Measurements from ENCODE around the gene ZFP36. TPM values are rescaled to one million over a fixed set of nuclear protein-coding genes. Genes with fewer than 3 reads are reported as not detected.

The ZFP36 gene
- polyA plus RNA-seq, 2 of the 4 experiments (the other 2 are of a cell fraction): 22.1 to 29.1 TPM

DNA sequence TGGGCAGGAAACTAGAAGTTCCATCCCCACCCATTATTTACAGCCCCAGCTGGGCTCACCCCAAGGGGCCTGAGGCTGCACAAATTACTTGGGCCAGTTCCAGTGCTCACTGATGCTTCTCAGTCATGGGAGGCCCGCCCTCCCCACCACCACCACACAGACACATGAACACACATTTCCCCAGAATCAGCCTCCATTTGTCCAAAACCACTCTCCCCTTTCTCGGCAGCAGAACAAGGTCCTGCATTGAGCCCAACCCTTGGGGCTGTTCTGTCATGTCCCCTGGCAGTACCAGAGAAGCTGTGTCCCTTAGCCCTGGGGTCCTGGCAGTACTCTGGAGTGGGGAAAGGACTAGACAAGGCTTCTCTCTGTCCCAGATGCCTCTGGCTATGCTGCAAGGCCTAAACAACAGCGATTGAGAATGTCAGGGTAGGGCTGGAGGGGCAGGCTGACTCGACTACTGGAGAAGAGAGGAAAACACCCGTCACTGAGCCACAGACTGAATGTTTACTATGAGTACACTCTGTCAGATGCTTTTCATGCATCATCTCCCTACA is 42.7 kb upstream of the ZFP36 start:
- H3K27ac ChIP-seq: no peak overlapping the region
- DNase-seq (ENCODE audit: low read depth in 1 of 2, low spot score in 1 of 2) (no peak), FAIRE-seq (no peak), ATAC-seq (no peak; a peak in 2 of 6 replicates)
- H3K9me3 ChIP-seq: no peaks in the 10 kb centered on the region
- H3K4me1 ChIP-seq: no peaks in the 10 kb centered on the region
- H3K4me2 ChIP-seq: no peak overlapping the region
- no peak overlapping the region for H3K4me3 ChIP-seq
- WGBS (ENCODE audit: missing lambda C conversion rate): 86% methylated on average over 5 of the region's 5 CpGs
- ChIA-PET CTCF (interaction anchor here (0.6 to 4.0 kb wide), 9 partner anchors 8 to 242 kb away, joined by 3 to 19 read pairs (median 7); partner anchors contain the start of gene PLEKHG2), POLR2A (no interaction called here)
- TF ChIP-seq TFCP2L1 (CRISPR knock-in tag; IDR thresholded peaks at IDR 0.05) (no peak), FOSB (CRISPR knock-in tag; IDR thresholded peaks at IDR 0.05) (no peak), HEYL (CRISPR knock-in tag; IDR thresholded peaks at IDR 0.05) (no peak), CBX8 (IDR thresholded peaks at IDR 0.05) (no peak), JUN (IDR thresholded peaks at IDR 0.05) (no peak), KDM5A (IDR thresholded peaks at IDR 0.05) (no peak)
- TF ChIP-seq, protein P1, sequence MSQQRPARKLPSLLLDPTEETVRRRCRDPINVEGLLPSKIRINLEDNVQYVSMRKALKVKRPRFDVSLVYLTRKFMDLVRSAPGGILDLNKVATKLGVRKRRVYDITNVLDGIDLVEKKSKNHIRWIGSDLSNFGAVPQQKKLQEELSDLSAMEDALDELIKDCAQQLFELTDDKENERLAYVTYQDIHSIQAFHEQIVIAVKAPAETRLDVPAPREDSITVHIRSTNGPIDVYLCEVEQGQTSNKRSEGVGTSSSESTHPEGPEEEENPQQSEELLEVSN (IDR thresholded peaks at IDR 0.05; ENCODE audit: borderline replicate concordance, low read depth): no peak
- TF ChIP-seq, protein P2, sequence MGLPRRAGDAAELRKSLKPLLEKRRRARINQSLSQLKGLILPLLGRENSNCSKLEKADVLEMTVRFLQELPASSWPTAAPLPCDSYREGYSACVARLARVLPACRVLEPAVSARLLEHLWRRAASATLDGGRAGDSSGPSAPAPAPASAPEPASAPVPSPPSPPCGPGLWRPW (IDR thresholded peaks at IDR 0.05): no peak

DNA sequence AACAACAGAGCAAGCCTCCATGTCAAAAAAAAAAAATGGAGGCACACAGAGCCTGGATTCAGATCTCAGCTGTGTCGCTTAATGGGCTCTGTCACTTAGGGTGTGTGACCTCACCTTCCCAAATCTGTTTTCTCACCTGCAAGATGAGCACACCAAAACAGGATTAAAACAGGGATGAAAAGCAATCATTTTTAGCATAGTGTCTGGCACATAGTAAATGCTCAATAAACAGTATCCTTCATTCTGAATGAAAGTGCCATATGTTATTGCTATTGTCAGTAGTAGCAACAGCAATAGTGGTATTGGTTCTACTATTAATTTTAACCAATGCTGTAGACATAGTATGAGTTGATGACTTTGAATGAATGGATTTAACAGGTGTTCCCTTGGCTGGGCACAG is 41.1 kb upstream of the ZFP36 start:
- CTCF ChIA-PET: interaction anchor here (0.9 to 3.3 kb wide), 7 partner anchors 9 to 47 kb away, joined by 3 to 13 read pairs (median 6); partner anchors contain the start of gene PLEKHG2

DNA sequence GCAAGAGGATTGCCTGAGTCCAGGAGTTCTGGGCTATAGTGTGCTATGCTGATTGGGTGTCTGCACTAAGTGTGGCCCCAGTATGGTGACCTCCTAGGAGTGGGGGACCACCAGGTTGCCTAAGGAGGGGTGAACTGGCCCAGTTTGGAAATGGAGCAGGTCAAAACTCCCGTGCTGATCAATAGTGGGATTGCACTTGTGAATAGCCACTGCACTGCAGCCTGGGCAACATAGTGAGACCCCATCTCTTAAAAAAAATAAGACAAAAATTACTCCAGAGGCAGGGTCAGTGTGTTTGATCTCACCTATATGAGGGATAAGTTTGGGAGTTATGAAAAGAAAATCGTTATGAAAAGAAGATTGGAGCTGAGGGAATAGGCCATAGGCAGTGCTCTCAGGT is 37.4 kb upstream of the ZFP36 start:
- Histone ChIP-seq H3K27ac (no peak overlapping the region), H3K4me3 (no peak overlapping the region), H3K4me1 (no peaks in the 10 kb centered on the region), H3K9me3 (no peaks in the 10 kb centered on the region), H3K4me2 (no peak overlapping the region)
- DNase-seq (ENCODE audit: low read depth in 1 of 2, low spot score in 1 of 2) (no peak), ATAC-seq (no peak), FAIRE-seq (no peak)
- 62% methylated on average over 2 of the region's 2 CpGs for whole genome bisulfite sequencing (ENCODE audit: missing lambda C conversion rate)
- ChIA-PET CTCF (interaction anchor here (0.6 to 3.3 kb wide), 13 partner anchors 9 to 966 kb away, joined by 3 to 13 read pairs (median 4); partner anchors contain the start of genes FAM98C, MED29, PAF1 and PLEKHG2), POLR2A (no interaction called here)
- TF ChIP-seq JUNB (IDR thresholded peaks at IDR 0.05) (no peak), GATA3 (IDR thresholded peaks at IDR 0.05; ENCODE audit: borderline replicate concordance) (no peak), NPAS2 (CRISPR knock-in tag; IDR thresholded peaks at IDR 0.05; ENCODE audit: borderline replicate concordance) (no peak), CHD2 (IDR thresholded peaks at IDR 0.05; ENCODE audit: low read length, partially characterized antibody) (no peak), POLR2A (IDR thresholded peaks at IDR 0.05; ENCODE audit: low read length) (no peak), HOXB13 (CRISPR knock-in tag; IDR thresholded peaks at IDR 0.05; ENCODE audit: low read depth) (no peak), NFE2L2 (conservative IDR thresholded peaks at IDR 0.05; ENCODE audit: low read length) (no peak), FOSL2 (IDR thresholded peaks at IDR 0.05) (no peak), FOSL2 (CRISPR knock-in tag; IDR thresholded peaks at IDR 0.05) (no peak), NR3C1 (IDR thresholded peaks at IDR 0.05) (no peak), SMC3 (IDR thresholded peaks at IDR 0.05) (no peak), CHD4 (IDR thresholded peaks at IDR 0.05; ENCODE audit: borderline replicate concordance) (no peak), MAFK (IDR thresholded peaks at IDR 0.05; ENCODE audit: partially characterized antibody) (no peak)

More for the DNA sequence above, 41.1 kb upstream of the ZFP36 start:
- FAIRE-seq: peak; percentile 43
- no peaks in the 10 kb centered on the region for H3K4me1 ChIP-seq
- H3K27ac ChIP-seq: no peak overlapping the region
- H3K4me2 ChIP-seq: no peak overlapping the region
- 98% methylated on average over 1 of the region's 1 CpG for WGBS (ENCODE audit: missing lambda C conversion rate)
- DNase-seq (ENCODE audit: low read depth in 1 of 2, low spot score in 1 of 2): no peak
- TF ChIP-seq HDAC2 (IDR thresholded peaks at IDR 0.05) (no peak), MYC (IDR thresholded peaks at IDR 0.05; ENCODE audit: borderline replicate concordance, low read length) (no peak)
- TF ChIP-seq, protein P3, sequence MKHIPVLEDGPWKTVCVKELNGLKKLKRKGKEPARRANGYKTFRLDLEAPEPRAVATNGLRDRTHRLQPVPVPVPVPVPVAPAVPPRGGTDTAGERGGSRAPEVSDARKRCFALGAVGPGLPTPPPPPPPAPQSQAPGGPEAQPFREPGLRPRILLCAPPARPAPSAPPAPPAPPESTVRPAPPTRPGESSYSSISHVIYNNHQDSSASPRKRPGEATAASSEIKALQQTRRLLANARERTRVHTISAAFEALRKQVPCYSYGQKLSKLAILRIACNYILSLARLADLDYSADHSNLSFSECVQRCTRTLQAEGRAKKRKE (CRISPR knock-in tag; IDR thresholded peaks at IDR 0.05; ENCODE audit: low read depth): no peak
- no peak overlapping the region for H3K4me3 ChIP-seq
- ATAC-seq: no peak
- H3K9me3 ChIP-seq: no peaks in the 10 kb centered on the region
- POLR2A ChIA-PET: interaction anchor here (1.7 kb wide), 1 partner anchor 23 kb away, joined by 8 read pairs; the partner anchor contains the start of gene SAMD4B
